HG02623 (cell line): ENCODE measurements around the gene FHOD3.
A peak's percentile ranks its signal among the peaks of the same experiment; 100 is the strongest.

Experiments used
- ATAC-seq: cut with Tn5 transposase; IDR thresholded peaks from one replicate; pipeline ENCODE4 v1.9.1; 2021; ENCODE audit warnings: moderate library complexity; ENCODE audit not compliant: unreplicated experiment

FHOD3 gene

GRCh38 chr18:36613810-36614209 lies 316.3 kb downstream of the FHOD3 start:
- no peak for ATAC-seq

GRCh38 chr18:36620788-36621187 lies 323.3 kb downstream of the FHOD3 start:
- ATAC-seq = no peak

GRCh38 chr18:36622610-36623009 lies 325.1 kb downstream of the FHOD3 start:
- ATAC-seq = no peak

GRCh38 chr18:36623091-36623490 lies 325.6 kb downstream of the FHOD3 start:
- ATAC-seq = no peak

- ATAC-seq = no peak
Observed at GRCh38 chr18:36623681-36624190, 326.2 kb downstream of the FHOD3 start.

GRCh38 chr18:36624451-36625167 lies 327.1 kb downstream of the FHOD3 start:
- no peak for ATAC-seq

GRCh38 chr18:36625386-36625785 lies 327.9 kb downstream of the FHOD3 start:
- no peak for ATAC-seq

- ATAC-seq = no peak
Observed at GRCh38 chr18:36627637-36628036, 330.1 kb downstream of the FHOD3 start.

- no peak for ATAC-seq
Observed at GRCh38 chr18:36628435-36629137, 331.1 kb downstream of the FHOD3 start.

- no peak for ATAC-seq
Observed at GRCh38 chr18:36629138-36629530, 331.6 kb downstream of the FHOD3 start.

- ATAC-seq = no peak
Observed at GRCh38 chr18:36629836-36630235, 332.3 kb downstream of the FHOD3 start.

GRCh38 chr18:36630917-36631316 lies 333.4 kb downstream of the FHOD3 start:
- ATAC-seq = no peak

GRCh38 chr18:36633961-36634412 lies 336.5 kb downstream of the FHOD3 start:
- no peak for ATAC-seq

GRCh38 chr18:36634573-36635216 lies 337.2 kb downstream of the FHOD3 start:
- ATAC-seq = no peak

- ATAC-seq = peak; percentile 29
Observed at GRCh38 chr18:36635414-36636096, 338.0 kb downstream of the FHOD3 start.

GRCh38 chr18:36636237-36636817 lies 338.8 kb downstream of the FHOD3 start:
- peak; percentile 27 for ATAC-seq

- ATAC-seq = peak; percentile 88
Observed at GRCh38 chr18:36638224-36638623, 340.7 kb downstream of the FHOD3 start.

- ATAC-seq = no peak
Observed at GRCh38 chr18:36640021-36640952, 342.8 kb downstream of the FHOD3 start.

GRCh38 chr18:36643061-36643460 lies 345.5 kb downstream of the FHOD3 start:
- no peak for ATAC-seq

- ATAC-seq = no peak
Observed at GRCh38 chr18:36648803-36649202, 351.3 kb downstream of the FHOD3 start.
